Smooth muscle cell (in vitro differentiated cells): ENCODE measurements around the gene ANK3. TPM values are rescaled to one million over a fixed set of nuclear protein-coding genes. Genes with fewer than 3 reads are reported as not detected.
A peak's percentile ranks its signal among the peaks of the same experiment; 100 is the strongest.

Source experiments
- DNase-seq: peaks from one replicate; lab custom pipeline; 2025; ENCODE audit not compliant: unreplicated experiment; lab: John Stamatoyannopoulos, UW
- H2AFZ ChIP-seq: fragments of 200-600 bp; sonication (generic); 2 replicates; pipeline ENCODE4 v1.6.0; 2016; ENCODE audit warnings: antibody characterized with exemption, low read depth, mild to moderate bottlenecking
- H3F3A ChIP-seq: fragments of 200-600 bp; sonication (generic); 2 replicates; pipeline ENCODE4 v1.6.0; 2017; ENCODE audit warnings: antibody characterized with exemption, low read depth
- H3K27ac ChIP-seq: fragments of 200-600 bp; sonication (generic); 2 replicates; pipeline ENCODE4 v1.5.1; 2016; ENCODE audit warnings: low read depth, mild to moderate bottlenecking
- H3K27me3 ChIP-seq: fragments of 200-600 bp; sonication (generic); 2 replicates; pipeline ENCODE4 v1.6.1; 2016; ENCODE audit warnings: low read depth, mild to moderate bottlenecking
- H3K36me3 ChIP-seq: fragments of 200-600 bp; sonication (generic); 2 replicates; pipeline ENCODE4 v1.5.1; 2016; ENCODE audit warnings: low read depth
- H3K4me1 ChIP-seq: fragments of 200-600 bp; sonication (generic); 2 replicates; pipeline ENCODE4 v1.5.1; 2016; ENCODE audit warnings: low read depth
- H3K4me2 ChIP-seq: fragments of 200-600 bp; sonication (generic); 2 replicates; pipeline ENCODE4 v1.6.0; 2016; ENCODE audit warnings: mild to moderate bottlenecking
- H3K4me3 ChIP-seq: fragments of 200-600 bp; sonication (generic); 2 replicates; pipeline ENCODE4 v1.5.1; 2016; ENCODE audit warnings: mild to moderate bottlenecking
- H3K79me2 ChIP-seq: fragments of 200-600 bp; sonication (generic); 2 replicates; pipeline ENCODE4 v1.6.0; 2016; ENCODE audit warnings: low read depth, mild to moderate bottlenecking
- H3K9ac ChIP-seq: fragments of 200-600 bp; sonication (generic); 2 replicates; pipeline ENCODE4 v1.6.0; 2016; ENCODE audit warnings: low read depth
- H3K9me3 ChIP-seq: fragments of 200-600 bp; sonication (generic); replicated peaks from 2 replicates; pipeline ENCODE4 v1.5.1; 2016; ENCODE audit warnings: low read depth
- H4K20me1 ChIP-seq: fragments of 200-600 bp; sonication (generic); 2 replicates; pipeline ENCODE4 v1.6.0; 2016; ENCODE audit warnings: low read depth
- WGBS: methylation state at CpG from one replicate; pipeline ENCODE4 v1.1.7; 2016; ENCODE audit warnings: low lambda C conversion rate; 5-methylcytosine and 5-hydroxymethylcytosine counted together
- polyA plus RNA-seq: library from polyadenylated mRNA; unstranded; fragments of >200 nt; fragmentation: Nextera tagmentation; extraction: Ambion mirVana; gene quantifications from 2 replicates; pipeline ENCODE4 v1.2.1, GENCODE V29; 2016
- total RNA-seq: library from RNA; depleted of rRNA; stranded (reverse); fragments of >200 nt; gene quantifications from 2 replicates; pipeline ENCODE4 v1.2.3, GENCODE V29; 2014
- TF ChIP-seq, protein P1 (sequence below): fragments of 200-600 bp; sonication (generic); IDR thresholded peaks from 2 replicates; pipeline ENCODE4 v1.5.1; 2017; ENCODE audit warnings: borderline replicate concordance, mild to moderate bottlenecking, antibody characterized with exemption; ENCODE audit not compliant: insufficient read depth, poor library complexity, severe bottlenecking

The ANK3 gene
- total and polyA plus RNA-seq, 2 experiments from 2014 or later: 28.2 to 85.5 TPM

DNA sequence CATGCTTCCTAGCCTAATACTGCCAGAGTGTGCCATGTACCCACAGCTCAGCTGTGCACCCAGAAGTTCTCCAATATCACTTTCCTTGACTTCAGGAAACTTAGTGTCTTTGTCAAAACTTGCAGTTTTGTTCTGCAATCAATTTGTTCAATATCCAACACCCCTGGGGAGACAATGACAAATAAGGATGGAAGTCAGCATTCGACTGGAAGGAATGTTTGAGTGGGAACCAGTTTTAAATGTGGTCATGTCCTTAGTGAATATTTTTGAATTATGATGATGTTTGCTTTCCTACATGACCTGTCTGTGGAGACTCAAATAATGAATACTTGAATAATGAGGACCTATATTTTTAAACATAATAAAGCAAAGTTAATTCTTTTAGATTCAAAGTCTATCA, 112.0 kb downstream of the ANK3 start:
- no peaks in the 10 kb centered on the region for H3K79me2 ChIP-seq
- H2AFZ ChIP-seq: no peak overlapping the region
- no peak overlapping the region for H3K9ac ChIP-seq
- H3K4me1 ChIP-seq: peaks cover 24% of the 10 kb centered on the region
- no peaks in the 10 kb centered on the region for H4K20me1 ChIP-seq
- no peak overlapping the region for H3K4me3 ChIP-seq
- DNase-seq: no peak
- H3K27ac ChIP-seq: no peak overlapping the region
- H3K4me2 ChIP-seq: no peak overlapping the region
- no peaks in the 10 kb centered on the region for H3F3A ChIP-seq
- H3K36me3 ChIP-seq: no peaks in the 10 kb centered on the region
- TF ChIP-seq, protein P1, sequence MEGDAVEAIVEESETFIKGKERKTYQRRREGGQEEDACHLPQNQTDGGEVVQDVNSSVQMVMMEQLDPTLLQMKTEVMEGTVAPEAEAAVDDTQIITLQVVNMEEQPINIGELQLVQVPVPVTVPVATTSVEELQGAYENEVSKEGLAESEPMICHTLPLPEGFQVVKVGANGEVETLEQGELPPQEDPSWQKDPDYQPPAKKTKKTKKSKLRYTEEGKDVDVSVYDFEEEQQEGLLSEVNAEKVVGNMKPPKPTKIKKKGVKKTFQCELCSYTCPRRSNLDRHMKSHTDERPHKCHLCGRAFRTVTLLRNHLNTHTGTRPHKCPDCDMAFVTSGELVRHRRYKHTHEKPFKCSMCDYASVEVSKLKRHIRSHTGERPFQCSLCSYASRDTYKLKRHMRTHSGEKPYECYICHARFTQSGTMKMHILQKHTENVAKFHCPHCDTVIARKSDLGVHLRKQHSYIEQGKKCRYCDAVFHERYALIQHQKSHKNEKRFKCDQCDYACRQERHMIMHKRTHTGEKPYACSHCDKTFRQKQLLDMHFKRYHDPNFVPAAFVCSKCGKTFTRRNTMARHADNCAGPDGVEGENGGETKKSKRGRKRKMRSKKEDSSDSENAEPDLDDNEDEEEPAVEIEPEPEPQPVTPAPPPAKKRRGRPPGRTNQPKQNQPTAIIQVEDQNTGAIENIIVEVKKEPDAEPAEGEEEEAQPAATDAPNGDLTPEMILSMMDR: no peak
- 62% methylated on average over 1 of the region's 1 CpG for WGBS
- H3K9me3 ChIP-seq: no peaks in the 10 kb centered on the region
- no peaks in the 10 kb centered on the region for H3K27me3 ChIP-seq

DNA sequence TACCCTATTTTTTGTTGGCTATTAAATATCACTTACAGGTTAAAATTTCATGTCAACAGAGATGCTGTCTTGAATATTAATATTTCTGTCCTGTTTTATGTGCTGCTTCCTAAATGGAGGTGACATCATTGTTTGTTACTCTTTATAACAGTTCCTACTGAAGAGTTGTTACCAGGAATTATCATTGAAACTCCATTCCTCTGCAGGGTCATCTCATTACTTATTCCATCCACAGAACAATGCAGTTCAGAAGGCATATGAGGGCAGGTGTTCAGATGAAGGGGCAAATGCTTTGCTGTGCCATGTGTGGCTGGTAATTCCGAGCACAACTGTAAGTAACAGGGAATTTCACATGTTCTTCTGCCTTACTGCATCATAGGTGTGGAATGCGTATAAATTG, 113.4 kb downstream of the ANK3 start:
- Histone ChIP-seq H3K9me3 (no peaks in the 10 kb centered on the region), H3F3A (no peaks in the 10 kb centered on the region), H3K4me2 (no peak overlapping the region), H3K9ac (no peak overlapping the region), H3K27ac (no peak overlapping the region), H3K79me2 (no peaks in the 10 kb centered on the region), H3K36me3 (no peaks in the 10 kb centered on the region), H2AFZ (no peak overlapping the region), H3K27me3 (no peaks in the 10 kb centered on the region), H4K20me1 (no peaks in the 10 kb centered on the region), H3K4me1 (peaks cover 11% of the 10 kb centered on the region), H3K4me3 (no peak overlapping the region)
- TF ChIP-seq, protein P1: no peak
- no peak for DNase-seq
- WGBS: 97% methylated on average over 2 of the region's 2 CpGs

DNA sequence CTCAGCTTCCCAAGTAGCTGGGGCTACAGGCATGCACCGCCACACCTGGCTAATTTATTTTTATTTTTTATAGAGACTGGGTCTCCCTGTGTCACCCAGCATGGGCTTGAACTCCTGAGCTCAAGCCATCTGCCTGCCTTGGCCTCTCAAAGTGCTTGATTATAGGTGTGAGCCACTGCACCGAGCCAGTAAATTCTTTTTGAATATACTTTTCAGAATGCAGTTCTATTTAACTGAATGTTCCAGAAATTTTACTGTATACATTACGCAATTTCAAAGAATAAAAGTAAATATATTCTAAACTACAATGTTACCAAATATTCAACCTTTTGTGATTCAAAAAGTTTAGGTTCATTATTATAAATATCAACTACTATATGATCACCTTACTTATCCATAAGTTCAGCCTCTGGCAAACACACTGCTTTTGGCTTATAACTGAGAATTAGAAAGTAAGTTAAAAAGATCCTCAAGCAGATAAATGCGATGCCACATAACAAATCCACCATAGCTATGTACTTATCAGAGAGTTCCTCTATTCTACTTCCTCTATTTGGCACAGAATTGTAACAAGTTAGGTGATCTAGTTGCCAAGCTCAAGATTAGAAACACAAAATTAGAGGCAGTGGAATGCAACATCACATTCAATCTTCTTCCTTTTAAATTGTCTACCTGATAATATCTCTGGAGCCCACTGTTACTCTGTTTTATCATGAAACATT, 118.2 kb downstream of the ANK3 start:
- Histone ChIP-seq H3K9me3 (no peaks in the 10 kb centered on the region), H3K9ac (no peak overlapping the region), H2AFZ (no peak overlapping the region), H3K27ac (no peak overlapping the region), H3K4me3 (no peak overlapping the region), H3K79me2 (no peaks in the 10 kb centered on the region), H3K4me2 (no peak overlapping the region), H4K20me1 (no peaks in the 10 kb centered on the region), H3K4me1 (no peaks in the 10 kb centered on the region), H3K36me3 (no peaks in the 10 kb centered on the region), H3F3A (no peaks in the 10 kb centered on the region), H3K27me3 (no peaks in the 10 kb centered on the region)
- 91% methylated on average over 4 of the region's 4 CpGs for WGBS
- TF ChIP-seq, protein P1: no peak
- no peak for DNase-seq

DNA sequence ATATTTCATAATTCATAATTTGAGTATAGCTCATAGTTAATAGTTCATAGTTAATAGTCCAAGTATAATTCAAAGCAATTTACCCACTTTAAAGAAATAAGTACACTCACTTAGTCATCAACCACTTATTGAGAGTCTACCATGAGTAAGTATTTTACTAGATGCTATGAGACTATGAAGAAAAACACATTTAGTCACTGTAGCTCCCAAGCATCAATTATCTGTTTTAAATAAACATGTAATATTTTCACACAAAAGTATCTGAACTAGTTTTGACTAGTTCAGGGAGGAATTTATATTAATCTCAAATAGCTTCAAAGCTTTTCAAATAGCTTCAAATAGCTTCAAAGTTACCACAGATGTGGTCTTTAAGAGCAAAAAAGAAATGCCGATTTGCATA, 119.2 kb downstream of the ANK3 start:
- TF ChIP-seq, protein P1: no peak
- Histone ChIP-seq H3K4me3 (no peak overlapping the region), H3K9ac (no peak overlapping the region), H3K4me2 (peak overlapping the region; percentile 64), H3K27ac (peak overlapping the region; percentile 70), H3K79me2 (no peaks in the 10 kb centered on the region), H3F3A (no peaks in the 10 kb centered on the region), H3K4me1 (no peaks in the 10 kb centered on the region), H3K27me3 (no peaks in the 10 kb centered on the region), H4K20me1 (no peaks in the 10 kb centered on the region), H3K36me3 (no peaks in the 10 kb centered on the region), H3K9me3 (no peaks in the 10 kb centered on the region), H2AFZ (no peak overlapping the region)
- no peak for DNase-seq
- WGBS: 36% methylated on average over 1 of the region's 1 CpG
